K562 (cell line): ENCODE measurements around the gene SDSL. TPM values are rescaled to one million over a fixed set of nuclear protein-coding genes. Genes with fewer than 3 reads are reported as not detected.

Experiments used
- ATAC-seq: fragments of 200-7000 bp; cut with Tn5 transposase; 3 replicates; pipeline ENCODE4 v1.9.1; 2020; ENCODE audit warnings: moderate library complexity
- BruUV-seq: library from RNA; stranded (reverse); fragments of 400-500 nt; replicated peaks from 2 replicates; lab custom pipeline; 2021; lab: Mats Ljungman, UMichigan
- CTCF ChIA-PET: fragments of 300-600 bp; formaldehyde crosslinking; extraction: SDS; loops from one replicate; lab custom pipeline; 2021; ENCODE audit warnings: low intra/inter-chr PET ratio; lab: Yijun Ruan, JAX
- POLR2A ChIA-PET: fragments of 300-600, 350-650 bp; sonication (Branson Sonifier 250); formaldehyde crosslinking; extraction: SDS; loops from one replicate; lab custom pipeline; 2021; ENCODE audit warnings: antibody characterized with exemption, inconsistent platforms; lab: Yijun Ruan, JAX
- DNase-seq, 4 experiments: peaks; one replicate each; pipeline versions ENCODE4 v3.0.0 to v3.0.0-alpha.2; 2011 to 2018; ENCODE audit warnings: low spot score in 3 of 4, mixed read lengths in 3 of 4; ENCODE audit errors: extremely low read depth in 1 of 4
- FAIRE-seq: peaks from 2 replicates; lab custom pipeline; 2011; peaks lifted over from hg19 to GRCh38; lab: Jason Lieb, UNC
- H2AFZ ChIP-seq: 2 replicates; pipeline ENCODE4 v1.6.0; 2011; ENCODE audit warnings: low read depth, low read length, control low read depth, inconsistent platforms
- H3K27ac ChIP-seq: fragments of 200-600 bp; 3 replicates; pipeline ENCODE4 v1.8.0; 2011; ENCODE audit warnings: low read depth, mild to moderate bottlenecking, control low read depth, inconsistent platforms, low read length, moderate library complexity, mixed read lengths; ENCODE audit errors: extremely low read depth
- H3K27me3 ChIP-seq, 2 experiments: fragments of 300-600 bp in 1 of 2; 2 replicates in 1 of 2; 3 replicates in 1 of 2; pipeline versions ENCODE4 v1.6.0 to v1.8.0; 2011; ENCODE audit warnings: inconsistent platforms in 2 of 2, low read length in 2 of 2, mild to moderate bottlenecking in 1 of 2, mixed read lengths in 1 of 2, moderate library complexity in 1 of 2; ENCODE audit not compliant: control insufficient read depth in 2 of 2, insufficient read depth in 2 of 2
- H3K36me3 ChIP-seq: fragments of 300-600 bp; 3 replicates; pipeline ENCODE4 v1.8.0; 2011; ENCODE audit warnings: mild to moderate bottlenecking, low read length, inconsistent platforms; ENCODE audit not compliant: control insufficient read depth, insufficient read depth
- H3K4me1 ChIP-seq, 2 experiments: fragments of 200-600 bp in 1 of 2; replicated peaks in 1 of 2; 2 replicates in 1 of 2; 3 replicates in 1 of 2; pipeline versions ENCODE4 v1.5.1 to v1.8.0; 2011; ENCODE audit warnings: inconsistent platforms in 2 of 2, low read length in 2 of 2, mild to moderate bottlenecking in 1 of 2, mixed read lengths in 1 of 2, moderate library complexity in 1 of 2; ENCODE audit not compliant: control insufficient read depth in 2 of 2, insufficient read depth in 2 of 2
- H3K4me2 ChIP-seq: 2 replicates; pipeline ENCODE4 v1.6.1; 2011; ENCODE audit warnings: low read length, control low read depth, inconsistent platforms, mixed read lengths; ENCODE audit not compliant: insufficient read depth
- H3K4me3 ChIP-seq: fragments of 200-600 bp; sonication (generic), shearing (Covaris generic); 2 replicates; pipeline ENCODE4 v1.5.1; 2016; ENCODE audit warnings: control low read depth, inconsistent platforms
- H3K79me2 ChIP-seq: fragments of 200-600 bp; 3 replicates; pipeline ENCODE4 v1.8.0; 2011; ENCODE audit warnings: low read length, inconsistent platforms; ENCODE audit not compliant: control insufficient read depth, insufficient read depth
- H3K9ac ChIP-seq, 2 experiments: 2 replicates each; pipeline versions ENCODE4 v1.6.0 to v1.6.1; 2011; ENCODE audit warnings: low read depth in 2 of 2, low read length in 2 of 2, control low read depth in 1 of 2, inconsistent platforms in 1 of 2, mild to moderate bottlenecking in 1 of 2, mixed read lengths in 1 of 2; ENCODE audit not compliant: insufficient read depth in 1 of 2
- H3K9me1 ChIP-seq: one replicate; pipeline ENCODE4 v1.6.0; 2011; ENCODE audit warnings: inconsistent platforms, mild to moderate bottlenecking, low read length, moderate library complexity; ENCODE audit not compliant: control insufficient read depth, insufficient read depth
- H3K9me3 ChIP-seq: replicated peaks from 2 replicates; pipeline ENCODE4 v1.5.1; 2011; ENCODE audit warnings: low read depth, low read length, inconsistent platforms; ENCODE audit not compliant: control insufficient read depth, insufficient read depth
- H4K20me1 ChIP-seq: replicated peaks from 2 replicates; pipeline ENCODE4 v1.6.1; 2011; ENCODE audit warnings: low read length, inconsistent platforms, mixed read lengths; ENCODE audit not compliant: control insufficient read depth, insufficient read depth
- ARID1B ChIP-seq: fragments of 450-650 bp; IDR thresholded peaks from 2 replicates; pipeline ENCODE4 v1.6.1; 2016; ENCODE audit warnings: antibody characterized with exemption, mild to moderate bottlenecking, inconsistent platforms
- ATF1 ChIP-seq, 2 experiments: fragments of 450-650 bp in 1 of 2; IDR thresholded peaks; 2 replicates each; pipeline ENCODE4 v1.6.1; 2016; ENCODE audit warnings: missing compliant biosample characterization in 1 of 2, missing genetic modification characterization in 1 of 2
- ATF4 ChIP-seq: fragments of 450-650 bp; formaldehyde crosslinking; IDR thresholded peaks from 2 replicates; pipeline ENCODE4 v1.4.0; 2022; ENCODE audit warnings: mild to moderate bottlenecking, moderate library complexity
- BCOR ChIP-seq: fragments of 450-650 bp; IDR thresholded peaks from 2 replicates; pipeline ENCODE4 v1.6.1; 2016
- BMI1 ChIP-seq: fragments of 150-350 bp; IDR thresholded peaks from 2 replicates; pipeline ENCODE4 v1.6.1; 2014; ENCODE audit warnings: low read length
- ESRRA ChIP-seq: fragments of 450-650 bp; IDR thresholded peaks from 2 replicates; pipeline ENCODE4 v1.6.1; 2014; ENCODE audit warnings: low read depth, mild to moderate bottlenecking, moderate library complexity, borderline replicate concordance
- MYBL2 ChIP-seq, 2 experiments: fragments of 450-650 bp in 1 of 2; sonication (generic) in 1 of 2; formaldehyde crosslinking in 1 of 2; IDR thresholded peaks; 2 replicates each; pipeline versions ENCODE4 v1.6.1 to v1.8.1; 2017 to 2022; ENCODE audit warnings: borderline replicate concordance in 1 of 2, inconsistent platforms in 1 of 2, low read depth in 1 of 2, mild to moderate bottlenecking in 1 of 2, missing genetic modification reagents in 1 of 2, moderate library complexity in 1 of 2
- NCOA4 ChIP-seq: fragments of 450-650 bp; IDR thresholded peaks from 2 replicates; pipeline ENCODE4 v1.6.1; 2018; ENCODE audit warnings: mild to moderate bottlenecking; ENCODE audit not compliant: partially characterized antibody
- NFXL1 ChIP-seq: fragments of 450-650 bp; formaldehyde crosslinking; IDR thresholded peaks from 2 replicates; pipeline ENCODE4 v1.4.0; 2021; ENCODE audit warnings: mild to moderate bottlenecking
- RB1 ChIP-seq: fragments of 450-650 bp; IDR thresholded peaks from 2 replicates; pipeline ENCODE4 v1.6.1; 2017; ENCODE audit warnings: low read depth, mild to moderate bottlenecking
- RBM25 ChIP-seq: fragments of 200-400 bp; formaldehyde crosslinking; IDR thresholded peaks from 2 replicates; pipeline ENCODE4 v1.6.1; 2018; ENCODE audit warnings: low read length, low read depth, moderate library complexity; ENCODE audit not compliant: severe bottlenecking
- RUNX1 ChIP-seq: sonication (generic); IDR thresholded peaks from 2 replicates; pipeline ENCODE4 v1.6.1; 2016; ENCODE audit warnings: antibody characterized with exemption, low read depth
- ZFP36 ChIP-seq: fragments of 150-350 bp; IDR thresholded peaks from 2 replicates; pipeline ENCODE4 v1.6.1; 2018; ENCODE audit warnings: low read length, low read depth; ENCODE audit not compliant: partially characterized antibody
- ZNF347 ChIP-seq: fragments of 450-650 bp; formaldehyde crosslinking; IDR thresholded peaks from 2 replicates; pipeline ENCODE4 v1.4.0; 2020; ENCODE audit warnings: low read depth, mild to moderate bottlenecking, moderate library complexity
- ZNF354B ChIP-seq: fragments of 250-450 bp; sonication (Bioruptor Pico); IDR thresholded peaks from 2 replicates; pipeline ENCODE4 v1.4.0; 2020
- ZNF583 ChIP-seq: fragments of 250-450 bp; sonication (Bioruptor Pico); IDR thresholded peaks from 2 replicates; pipeline ENCODE4 v1.4.0; 2020
- ZNF668 ChIP-seq: fragments of 250-450 bp; sonication (Bioruptor Pico); IDR thresholded peaks from 2 replicates; pipeline ENCODE4 v1.8.0; 2022; ENCODE audit warnings: mild to moderate bottlenecking, inconsistent platforms
- ZNF707 ChIP-seq: fragments of 250-450 bp; sonication (Bioruptor Pico); conservative IDR thresholded peaks from 2 replicates; pipeline ENCODE4 v1.8.0; 2022; ENCODE audit warnings: inconsistent platforms, mild to moderate bottlenecking, moderate library complexity
- ZSCAN32 ChIP-seq: fragments of 450-650 bp; formaldehyde crosslinking; IDR thresholded peaks from 2 replicates; pipeline ENCODE4 v1.4.0; 2020; ENCODE audit warnings: mild to moderate bottlenecking, moderate library complexity
- WGBS: fragments of 100-300 bp; shearing (Covaris generic); methylation state at CpG from one replicate; pipeline ENCODE4 v1.1.6; 2016; ENCODE audit warnings: low coverage, mixed read lengths; ENCODE audit not compliant: insufficient coverage; ENCODE audit errors: missing lambda C conversion rate; 5-methylcytosine and 5-hydroxymethylcytosine counted together
- in situ Hi-C: fragments of 300-500 bp; cut with MboI; formaldehyde crosslinking; loops from 4 replicates; pipeline ENCODE4 v1.15.0; 2018; ENCODE audit warnings: inconsistent platforms, mixed read lengths
- intact Hi-C: fragments of 100-400 bp; cut with micrococcal nuclease; formaldehyde crosslinking; loops from 2 replicates; pipeline ENCODE4 v1.14.2; 2022
- polyA plus RNA-seq, 8 experiments: library from polyadenylated mRNA; depleted of rRNA in 4 of 8; stranded (reverse) in 5 of 8; unstranded in 3 of 8; fragments of >200 nt; fragmentation: Nextera tagmentation in 2 of 8; fragmentation: Illumina TruSeq in 1 of 8; extraction: Ambion mirVana in 2 of 8; extraction: Trizol in 1 of 8; gene quantifications; 2 replicates each; pipeline versions ENCODE4 v1.2.1 to v1.2.3, GENCODE V29; 2011 to 2014; ENCODE audit warnings: inconsistent platforms in 1 of 8, missing spikeins in 1 of 8
- total RNA-seq, 7 experiments: library from RNA; depleted of rRNA in 6 of 7; stranded (reverse); fragments of >200 nt in 6 of 7; fragmentation: Illumina TruSeq in 2 of 7; extraction: Trizol in 2 of 7; gene quantifications; 2 replicates each; pipeline versions ENCODE4 v1.2.1 to v1.2.3, GENCODE V29; 2011 to 2021; ENCODE audit warnings: low replicate concordance in 1 of 7
- TF ChIP-seq, protein P1 (sequence below): sonication (generic); formaldehyde crosslinking; IDR thresholded peaks from 2 replicates; pipeline ENCODE4 v1.8.0; 2022; ENCODE audit warnings: mild to moderate bottlenecking, missing genetic modification reagents
- TF ChIP-seq, protein P2 (sequence below): sonication (generic); formaldehyde crosslinking; IDR thresholded peaks from 2 replicates; pipeline ENCODE4 v1.8.1; 2023; ENCODE audit warnings: mild to moderate bottlenecking, missing genetic modification reagents

Gene SDSL
- total and polyA plus RNA-seq, 9 of the 15 experiments (the other 6 are each of a cell fraction or from before 2014, with no cell fraction given) = 0.31 to 11.0 (median 7.4) TPM

- POLR2A ChIA-PET = interaction anchor here (0.6 kb wide), 1 partner anchor 225 kb away, joined by 3 read pairs; no protein-coding TSS in a partner anchor
Measured at GRCh38 chr12:113459981-113460380, 37.8 kb downstream of the SDSL start.

More at GRCh38 chr12:113459981-113460380, 37.8 kb downstream of the SDSL start:
- Histone ChIP-seq H3K36me3 (no peaks in the 10 kb centered on the region), H3K9me1 (no peaks in the 10 kb centered on the region), H3K4me3 (no peak overlapping the region), H3K4me1 (peaks cover 0 to 27% of the 10 kb centered on the region in 2 experiments; a peak in 3 of 5 replicates), H3K4me2 (no peak overlapping the region), H3K9me3 (no peaks in the 10 kb centered on the region), H3K27me3 (peaks cover 15 to 40% of the 10 kb centered on the region in 2 experiments), H2AFZ (no peak overlapping the region), H4K20me1 (no peaks in the 10 kb centered on the region), H3K79me2 (no peaks in the 10 kb centered on the region), H3K9ac (no peak overlapping the region), H3K27ac (no peak overlapping the region)
- in situ Hi-C loops (no loop called here), intact Hi-C loops (loop anchor here (2.0 to 10.0 kb wide), 4 partner anchors 125 to 452 kb away; no protein-coding TSS in a partner anchor)
- BruUV-seq = no TSS peak
- WGBS = 0% methylated on average over 4 of the region's 4 CpGs
- FAIRE-seq = no peak
- DNase-seq = no peak
- no peak for ATAC-seq
- CTCF ChIA-PET = no interaction called here
- TF ChIP-seq ARID1B (no peak), BMI1 (no peak), ZNF347 (CRISPR knock-in tag) (no peak), NFXL1 (CRISPR knock-in tag) (no peak), RB1 (no peak), MYBL2 (IDR thresholded peaks at IDR 0.05; ENCODE audit: low read depth) (no peak), MYBL2 (CRISPR knock-in tag; IDR thresholded peaks at IDR 0.05; ENCODE audit: borderline replicate concordance) (no peak), ZNF668 (CRISPR knock-in tag) (no peak), ZFP36 (peak; percentile 61), ZSCAN32 (CRISPR knock-in tag) (no peak), ZNF583 (no peak), RUNX1 (no peak), ATF4 (CRISPR knock-in tag) (no peak), ATF1 (CRISPR knock-in tag; IDR thresholded peaks at IDR 0.05) (no peak), ATF1 (tag; IDR thresholded peaks at IDR 0.05) (no peak), BCOR (peak; percentile 40; the same call in 1 of the 2 replicates), ZNF354B (CRISPR knock-in tag) (no peak), ZNF707 (CRISPR knock-in tag) (no peak), RBM25 (peak; percentile 66), ESRRA (no peak), NCOA4 (no peak)
- TF ChIP-seq, protein P1, sequence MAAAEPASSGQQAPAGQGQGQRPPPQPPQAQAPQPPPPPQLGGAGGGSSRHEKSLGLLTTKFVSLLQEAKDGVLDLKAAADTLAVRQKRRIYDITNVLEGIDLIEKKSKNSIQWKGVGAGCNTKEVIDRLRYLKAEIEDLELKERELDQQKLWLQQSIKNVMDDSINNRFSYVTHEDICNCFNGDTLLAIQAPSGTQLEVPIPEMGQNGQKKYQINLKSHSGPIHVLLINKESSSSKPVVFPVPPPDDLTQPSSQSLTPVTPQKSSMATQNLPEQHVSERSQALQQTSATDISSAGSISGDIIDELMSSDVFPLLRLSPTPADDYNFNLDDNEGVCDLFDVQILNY (CRISPR knock-in tag) = no peak
- TF ChIP-seq, protein P2, sequence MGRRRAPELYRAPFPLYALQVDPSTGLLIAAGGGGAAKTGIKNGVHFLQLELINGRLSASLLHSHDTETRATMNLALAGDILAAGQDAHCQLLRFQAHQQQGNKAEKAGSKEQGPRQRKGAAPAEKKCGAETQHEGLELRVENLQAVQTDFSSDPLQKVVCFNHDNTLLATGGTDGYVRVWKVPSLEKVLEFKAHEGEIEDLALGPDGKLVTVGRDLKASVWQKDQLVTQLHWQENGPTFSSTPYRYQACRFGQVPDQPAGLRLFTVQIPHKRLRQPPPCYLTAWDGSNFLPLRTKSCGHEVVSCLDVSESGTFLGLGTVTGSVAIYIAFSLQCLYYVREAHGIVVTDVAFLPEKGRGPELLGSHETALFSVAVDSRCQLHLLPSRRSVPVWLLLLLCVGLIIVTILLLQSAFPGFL = no peak
